ENCODE data around the gene RASGRP3. TPM values are rescaled to one million over a fixed set of nuclear protein-coding genes. Genes with fewer than 3 reads are reported as not detected.

The RASGRP3 gene
- total and polyA plus RNA-seq, 9 of the 15 experiments (the other 6 are each of a cell fraction or from before 2014, with no cell fraction given) = 0.18 to 1.7 (median 1.2) TPM

GRCh38 chr2:33513480-33513879, 37.0 kb downstream of the RASGRP3 start:
- intact Hi-C loops (cut with micrococcal nuclease) (no loop called here), in situ Hi-C loops (cut with MboI) (no loop called here)
- no peaks in the 10 kb centered on the region for H3K4me1 ChIP-seq (replicated peaks in 1 of 2; ENCODE audit: control insufficient read depth in 2 of 2, insufficient read depth in 2 of 2, low read length in 2 of 2)
- DNase-seq (ENCODE audit: extremely low read depth in 1 of 4, low spot score in 3 of 4) = no peak
- POLR2A ChIA-PET = interaction anchor here (0.7 kb wide), 1 partner anchor 20 kb away, joined by 4 read pairs; no protein-coding TSS in a partner anchor
- no peak overlapping the region for H2AFZ ChIP-seq (ENCODE audit: low read depth, low read length)
- H3K4me3 ChIP-seq = no peak overlapping the region
- CTCF ChIA-PET (ENCODE audit: low intra/inter-chr PET ratio) = no interaction called here
- no peak for FAIRE-seq
- no peaks in the 10 kb centered on the region for H4K20me1 ChIP-seq (replicated peaks; ENCODE audit: control insufficient read depth, insufficient read depth, low read length)
- H3K9me1 ChIP-seq (ENCODE audit: control insufficient read depth, insufficient read depth, low read length) = no peaks in the 10 kb centered on the region
- no TSS peak for BruUV-seq (replicated peaks)
- no peaks in the 10 kb centered on the region for H3K36me3 ChIP-seq (ENCODE audit: control insufficient read depth, insufficient read depth, low read length)
- no peaks in the 10 kb centered on the region for H3K79me2 ChIP-seq (ENCODE audit: control insufficient read depth, insufficient read depth, low read length)
- TF ChIP-seq STAT5B (CRISPR knock-in tag; IDR thresholded peaks at IDR 0.05) (no peak), SMARCC2 (IDR thresholded peaks at IDR 0.05; ENCODE audit: low read depth) (no peak), TCF3 (CRISPR knock-in tag; IDR thresholded peaks at IDR 0.05) (no peak), DEAF1 (CRISPR knock-in tag; IDR thresholded peaks at IDR 0.05) (no peak), ARNT (IDR thresholded peaks at IDR 0.05) (no peak), ZNF263 (CRISPR knock-in tag; IDR thresholded peaks at IDR 0.05; ENCODE audit: borderline replicate concordance) (no peak), ZSCAN32 (CRISPR knock-in tag; IDR thresholded peaks at IDR 0.05) (no peak)
- 0% methylated on average over 3 of the region's 3 CpGs for WGBS (ENCODE audit: insufficient coverage, low coverage, missing lambda C conversion rate)
- H3K27me3 ChIP-seq (ENCODE audit: control insufficient read depth in 2 of 2, insufficient read depth in 2 of 2, low read length in 2 of 2) = peaks cover 0 to 4% of the 10 kb centered on the region in 2 experiments; a peak in 2 of 5 replicates
- no peaks in the 10 kb centered on the region for H3K9me3 ChIP-seq (replicated peaks; ENCODE audit: control insufficient read depth, insufficient read depth, low read depth, low read length)
- H3K4me2 ChIP-seq (ENCODE audit: insufficient read depth, low read length) = no peak overlapping the region
- H3K27ac ChIP-seq (ENCODE audit: extremely low read depth, low read depth, low read length) = no peak overlapping the region
- no peak for ATAC-seq
- no peak overlapping the region for H3K9ac ChIP-seq (ENCODE audit: insufficient read depth in 1 of 2, low read depth in 2 of 2, low read length in 2 of 2)

All from K562 (cell line).